Suppressor macrophage (primary cell): ENCODE measurements around the gene ADGRG3.
A peak's percentile ranks its signal among the peaks of the same experiment; 100 is the strongest.

Experiments used
- DNase-seq, 4 experiments: peaks; one replicate each; pipeline ENCODE4 v3.0.0-alpha.2; 2020 to 2022

ADGRG3 gene

DNA sequence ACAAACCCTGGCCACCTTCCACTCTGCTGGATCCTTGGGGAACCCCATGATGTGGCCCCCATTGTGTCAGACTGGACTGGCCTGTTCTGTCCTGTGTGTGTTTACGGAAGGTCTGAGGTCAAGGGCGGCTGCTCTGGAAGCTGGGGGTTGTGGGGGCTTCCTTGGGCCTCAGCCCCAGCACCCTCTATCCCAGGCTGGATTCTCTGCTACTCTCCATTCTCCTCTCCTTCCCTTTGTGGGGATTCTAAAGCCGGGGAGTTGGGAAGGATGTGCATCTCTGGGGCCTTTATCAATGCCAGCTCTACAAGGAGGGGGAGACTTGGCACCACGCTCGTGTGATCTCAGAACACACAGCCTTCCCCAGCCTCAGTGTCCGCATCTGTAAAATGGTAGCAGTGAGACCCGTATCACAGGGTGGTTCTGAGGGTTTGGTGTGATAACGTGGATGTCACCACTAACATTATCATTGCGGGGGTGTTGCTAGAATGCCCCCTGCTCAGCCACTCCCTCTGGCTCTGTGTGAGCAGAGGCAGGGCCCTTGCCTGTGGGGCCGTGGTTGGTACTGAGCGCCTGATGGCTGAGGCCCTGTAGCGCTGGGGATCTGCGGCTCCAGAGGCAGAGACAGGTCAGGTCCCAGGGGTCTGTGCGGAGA is 21.6 kb upstream of the ADGRG3 start:
- DNase-seq: no peak

DNA sequence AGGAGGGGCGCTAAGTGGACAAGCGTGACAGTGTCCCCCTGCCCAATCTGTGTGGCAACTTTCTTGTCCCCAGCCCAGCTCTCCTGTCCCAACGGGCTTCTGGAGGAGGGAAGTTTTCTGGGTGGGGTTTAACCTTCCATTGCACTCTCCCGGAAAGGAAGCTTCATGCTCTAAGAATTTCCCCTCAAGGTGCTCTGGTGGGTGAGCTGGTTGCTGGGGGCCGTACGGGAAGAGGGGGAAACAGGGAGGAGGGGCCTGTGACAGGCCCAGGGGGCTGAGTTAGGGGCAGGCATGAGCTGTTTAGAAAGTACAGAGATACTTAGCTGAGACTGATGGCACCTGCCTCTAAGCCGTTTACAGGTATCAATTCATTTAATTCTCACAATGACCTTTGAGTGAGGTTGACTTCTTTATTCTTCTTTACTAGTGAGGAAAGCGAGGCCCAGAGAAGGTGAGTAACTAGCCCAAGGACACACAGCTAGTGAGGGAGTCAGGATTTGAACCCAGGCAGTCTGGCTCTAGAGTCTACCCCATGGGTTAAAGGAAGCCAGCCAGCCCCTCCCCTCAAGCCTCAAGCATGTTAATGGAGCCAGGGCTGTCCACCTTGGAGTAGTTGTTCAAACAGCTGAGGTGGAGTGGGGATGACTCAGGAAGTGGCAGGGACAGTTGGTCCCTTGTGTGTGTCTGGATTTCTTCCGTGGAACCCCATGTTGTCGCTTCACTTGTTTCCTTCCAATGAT is 20.8 kb upstream of the ADGRG3 start:
- no peak for DNase-seq

DNA sequence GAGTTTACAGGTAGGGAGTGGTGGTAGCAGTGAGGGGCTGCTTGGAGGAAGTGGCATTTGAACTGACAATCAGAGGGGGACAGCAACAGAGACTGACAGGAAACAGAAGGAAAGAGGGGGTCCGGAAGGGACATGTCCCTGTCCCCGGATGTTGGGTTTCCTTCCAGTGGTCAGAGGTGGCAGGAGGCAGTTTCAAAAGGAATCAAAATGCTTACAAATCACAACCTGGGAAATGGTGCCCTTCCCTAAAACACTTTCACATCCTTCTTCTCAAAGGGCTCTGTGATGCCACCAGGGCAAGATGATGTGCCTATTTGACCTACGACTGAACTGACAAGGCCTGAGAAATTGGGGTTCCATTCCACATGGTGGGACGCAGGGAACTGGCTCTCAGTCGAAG is 20.0 kb upstream of the ADGRG3 start:
- peak; percentile 44 to 76 (median 60) for DNase-seq

DNA sequence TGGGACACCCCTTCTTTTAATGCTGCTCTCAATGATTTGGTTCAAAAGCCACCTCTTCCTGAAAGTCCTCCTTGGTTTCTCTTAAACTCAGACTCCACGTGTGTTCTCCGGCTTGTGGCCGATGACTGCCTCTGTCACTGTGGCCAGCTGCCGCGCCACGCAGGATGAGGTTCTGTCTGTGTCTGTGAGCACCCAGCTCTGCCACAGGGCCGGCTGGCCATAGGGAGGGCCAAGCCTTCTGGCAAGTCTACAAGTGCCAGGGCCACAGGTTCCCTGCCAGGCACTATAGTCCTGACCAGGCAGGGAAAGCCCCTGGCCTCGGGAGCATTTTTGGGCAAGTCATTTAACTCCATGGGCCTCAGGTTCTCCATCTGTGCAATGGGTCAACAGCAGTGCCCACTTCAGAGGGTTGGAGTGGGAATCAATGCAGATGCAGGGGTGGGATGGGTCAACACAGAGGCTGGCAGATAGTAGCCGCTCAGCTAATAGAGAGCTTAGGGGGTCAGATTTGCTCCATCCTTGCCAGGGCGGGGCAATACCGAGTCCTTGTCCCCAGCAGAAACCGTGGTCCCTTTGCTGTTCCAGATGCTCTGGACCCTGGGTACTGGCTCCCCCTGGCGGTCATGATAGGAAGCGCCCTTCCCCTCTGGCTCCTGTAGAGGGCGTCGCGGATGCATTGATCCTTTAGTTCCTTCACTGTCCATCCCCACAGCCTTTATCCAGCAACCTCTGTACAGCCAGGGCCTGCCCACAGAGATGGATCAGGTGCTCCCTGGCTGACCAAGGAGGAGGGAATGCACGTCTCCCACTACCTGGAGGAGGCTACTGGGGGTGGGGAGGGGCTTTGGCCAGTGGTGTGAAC is 19.3 kb upstream of the ADGRG3 start:
- DNase-seq: peak; percentile 84 to 94 (median 87)

DNA sequence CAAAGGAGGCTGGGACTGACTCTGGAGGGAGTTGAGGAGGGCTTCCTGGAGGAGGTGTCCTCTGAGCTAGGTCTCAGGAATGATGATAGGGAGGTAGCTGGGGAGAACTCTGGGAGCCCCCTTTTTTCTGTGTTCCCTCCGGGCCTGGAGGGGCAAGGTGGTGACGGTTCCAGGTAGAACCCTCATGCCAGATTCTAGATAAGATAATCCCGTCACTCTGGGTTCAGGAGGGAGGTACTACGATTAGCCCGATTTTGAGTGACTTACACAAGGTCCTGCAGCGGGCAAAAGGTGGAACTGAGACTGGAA is 18.7 kb upstream of the ADGRG3 start:
- DNase-seq: no peak

DNA sequence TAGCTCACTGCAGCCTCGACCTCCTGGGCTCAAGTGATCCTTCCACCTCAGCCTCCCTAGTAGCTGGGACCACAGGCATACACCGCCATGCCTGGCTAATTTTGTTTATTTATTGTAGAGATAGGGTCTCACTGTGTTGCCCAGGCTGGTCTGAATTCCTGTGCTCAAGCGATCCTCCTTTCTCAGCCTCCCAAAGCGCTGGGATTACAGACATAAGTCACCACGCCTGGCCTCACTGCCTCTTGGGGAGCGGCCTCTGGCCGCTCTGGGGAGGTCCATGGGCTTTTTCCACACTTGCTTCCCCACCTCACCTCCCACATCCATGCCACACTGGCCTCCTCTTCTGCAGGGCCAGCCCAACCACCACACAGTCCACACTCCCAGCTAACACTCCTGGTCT is 18.3 kb upstream of the ADGRG3 start:
- DNase-seq: no peak

DNA sequence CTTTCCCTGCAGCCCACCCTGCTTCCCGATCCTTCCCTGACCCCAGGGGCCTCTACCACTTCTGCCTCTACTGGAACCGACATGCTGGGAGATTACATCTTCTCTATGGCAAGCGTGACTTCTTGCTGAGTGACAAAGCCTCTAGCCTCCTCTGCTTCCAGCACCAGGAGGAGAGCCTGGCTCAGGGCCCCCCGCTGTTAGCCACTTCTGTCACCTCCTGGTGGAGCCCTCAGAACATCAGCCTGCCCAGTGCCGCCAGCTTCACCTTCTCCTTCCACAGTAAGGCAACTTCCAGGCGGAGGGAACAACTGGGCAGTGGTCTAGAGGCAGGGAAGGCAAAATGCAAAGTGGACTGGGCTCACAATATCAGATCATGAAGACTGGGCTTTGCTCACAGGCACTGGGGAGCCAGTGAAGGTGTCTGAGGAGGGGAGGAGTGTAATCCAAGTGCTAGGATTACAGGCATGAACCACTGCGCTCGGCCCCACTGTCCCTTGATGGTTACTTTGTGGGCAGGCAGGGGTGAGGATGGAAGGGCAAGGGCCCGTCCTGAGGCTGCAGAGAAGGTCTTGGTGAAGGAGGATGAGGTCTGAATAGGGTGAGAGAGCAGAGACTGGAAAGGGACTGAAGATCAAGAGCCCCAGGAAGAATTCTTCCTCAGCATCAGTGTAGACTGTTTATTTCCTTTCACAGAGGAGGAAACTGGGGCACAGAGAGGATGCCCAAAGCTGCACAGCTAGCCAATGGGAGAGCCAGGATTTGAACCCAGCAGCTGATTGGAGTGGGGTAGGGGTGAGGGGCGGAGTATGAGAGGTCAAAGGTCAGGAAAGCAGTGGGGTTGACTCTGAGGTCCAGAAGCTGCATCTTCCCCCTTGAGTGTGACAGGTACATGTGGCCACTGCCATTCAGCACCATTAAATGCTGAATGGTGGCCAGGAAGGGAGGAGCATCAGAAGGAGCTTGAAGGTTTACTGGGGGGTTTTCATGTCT is 16.5 kb upstream of the ADGRG3 start:
- DNase-seq: no peak

DNA sequence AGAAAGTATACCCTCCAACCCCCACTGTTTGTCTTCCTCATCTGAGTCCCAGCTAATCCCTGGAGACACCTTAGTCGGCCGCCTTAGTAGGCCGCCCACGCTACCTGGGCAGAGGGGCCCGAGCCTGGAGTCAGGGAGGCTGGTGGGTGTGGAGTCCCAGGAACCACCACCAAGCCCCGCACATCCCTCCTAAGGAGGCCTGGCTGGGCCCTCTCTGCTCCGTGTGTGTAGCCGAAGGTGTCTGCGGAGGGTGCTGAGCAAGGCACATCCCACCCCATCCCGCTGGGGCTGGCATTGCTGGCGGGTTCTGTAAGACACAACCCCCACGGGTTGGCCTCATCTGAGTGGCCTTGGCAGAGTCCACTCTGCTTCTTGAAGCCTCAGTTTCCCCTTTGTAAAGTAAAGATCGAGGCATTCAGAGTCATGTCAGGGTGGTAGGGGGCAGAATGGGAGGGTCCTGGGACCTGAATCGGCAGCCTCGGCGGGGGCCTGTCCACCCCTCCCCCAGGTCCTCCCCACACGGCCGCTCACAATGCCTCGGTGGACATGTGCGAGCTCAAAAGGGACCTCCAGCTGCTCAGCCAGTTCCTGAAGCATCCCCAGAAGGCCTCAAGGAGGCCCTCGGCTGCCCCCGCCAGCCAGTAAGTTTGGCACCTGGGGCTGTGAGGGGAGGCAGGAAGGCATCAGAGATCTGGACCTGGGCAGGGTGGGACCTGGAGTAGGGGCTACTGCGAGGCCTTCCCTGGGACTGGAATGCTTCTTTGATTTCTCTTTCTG is 15.2 kb upstream of the ADGRG3 start:
- no peak for DNase-seq

DNA sequence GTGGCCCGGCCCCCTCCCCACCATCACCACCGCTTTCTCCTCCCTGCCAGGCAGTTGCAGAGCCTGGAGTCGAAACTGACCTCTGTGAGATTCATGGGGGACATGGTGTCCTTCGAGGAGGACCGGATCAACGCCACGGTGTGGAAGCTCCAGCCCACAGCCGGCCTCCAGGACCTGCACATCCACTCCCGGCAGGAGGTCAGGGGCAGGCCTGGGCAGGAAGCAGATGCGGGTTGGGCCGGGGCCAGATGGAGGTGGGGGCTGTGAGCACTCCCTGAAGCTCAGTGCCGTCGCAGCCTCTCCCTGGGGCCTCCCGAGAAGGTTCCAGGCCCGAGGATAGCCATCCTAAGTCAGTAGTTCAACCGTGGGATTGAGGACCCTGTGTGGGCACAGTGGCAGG is 14.2 kb upstream of the ADGRG3 start:
- DNase-seq: no peak

DNA sequence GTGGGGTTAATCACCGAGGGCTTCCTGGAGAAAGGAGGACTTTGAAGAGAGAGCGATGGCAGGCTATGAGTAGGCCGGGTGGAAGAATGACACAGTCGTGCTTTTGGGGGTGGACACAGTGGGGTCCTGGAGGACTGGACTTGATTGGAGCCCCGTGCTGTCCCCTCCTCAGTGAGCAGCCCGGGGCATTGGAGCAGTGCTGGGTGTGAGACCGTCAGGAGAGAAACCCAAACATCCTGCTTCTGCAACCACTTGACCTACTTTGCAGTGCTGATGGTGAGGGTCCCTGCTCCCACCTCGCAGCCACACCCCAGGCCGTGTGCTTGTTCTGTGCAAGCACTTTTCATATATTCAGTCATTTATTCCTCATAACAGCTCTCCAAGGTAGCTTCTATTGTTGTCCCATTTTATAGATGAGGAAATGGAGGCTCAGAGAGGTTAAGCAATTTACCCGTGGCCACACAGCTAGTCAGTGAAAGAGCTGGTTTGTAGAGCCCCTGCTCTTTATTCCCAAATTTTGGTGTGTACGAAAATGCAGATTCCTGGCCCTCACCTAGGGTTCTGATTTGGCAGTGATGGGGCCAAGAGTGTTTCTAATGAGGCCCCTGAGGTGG is 11.7 kb upstream of the ADGRG3 start:
- DNase-seq: no peak

DNA sequence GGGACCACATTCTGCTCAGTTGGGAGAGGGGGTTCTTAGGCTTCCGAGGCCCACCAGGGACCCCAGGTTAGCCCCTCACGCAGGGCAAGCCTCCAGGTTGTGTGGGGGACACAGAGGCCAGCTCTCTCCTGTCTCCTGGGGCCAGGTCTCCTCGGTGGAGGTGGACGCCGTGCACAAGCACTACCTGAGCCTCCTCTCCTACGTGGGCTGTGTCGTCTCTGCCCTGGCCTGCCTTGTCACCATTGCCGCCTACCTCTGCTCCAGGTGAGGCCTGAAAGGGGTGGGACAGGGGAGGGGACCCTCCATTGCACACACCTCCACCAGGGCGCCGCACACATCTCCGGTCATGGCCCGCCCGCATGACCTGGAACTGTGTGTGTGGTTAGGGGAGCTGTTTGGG is 10.9 kb upstream of the ADGRG3 start:
- no peak for DNase-seq

DNA sequence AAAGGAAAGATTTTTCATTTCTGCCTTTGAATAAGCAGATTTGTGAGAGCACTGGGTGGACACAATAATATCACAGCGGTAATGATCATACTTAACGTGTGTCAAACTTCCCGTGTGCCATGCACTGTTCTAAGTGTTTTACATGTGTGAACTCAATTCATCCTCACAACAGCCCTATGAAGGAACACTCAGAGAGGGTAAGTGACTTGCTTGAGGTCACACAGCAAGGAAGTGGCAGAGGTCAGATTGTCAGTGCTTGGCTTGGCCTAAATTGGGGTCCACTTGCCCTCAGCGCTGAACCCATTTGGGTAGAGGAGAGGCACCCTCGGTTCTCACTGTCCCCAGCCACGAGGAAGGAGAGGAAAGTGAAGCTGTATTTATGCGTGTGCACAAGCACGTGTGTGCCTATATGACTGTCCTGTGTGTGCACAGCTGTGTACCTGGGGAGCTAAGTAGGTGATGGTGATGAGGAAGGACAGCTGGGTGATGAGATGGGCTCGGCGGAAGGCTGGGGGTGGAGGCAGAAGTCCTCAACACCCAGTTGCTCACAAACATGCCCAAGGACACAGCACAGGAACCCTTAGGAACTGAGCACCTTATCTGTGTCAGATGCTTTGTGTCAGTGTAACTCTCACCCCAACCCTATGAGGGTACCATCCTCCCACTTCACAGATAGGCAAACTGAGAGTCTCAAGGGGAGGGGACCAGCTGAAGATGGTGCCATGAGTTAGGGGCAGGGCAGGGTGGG is 9.8 kb upstream of the ADGRG3 start:
- no peak for DNase-seq

DNA sequence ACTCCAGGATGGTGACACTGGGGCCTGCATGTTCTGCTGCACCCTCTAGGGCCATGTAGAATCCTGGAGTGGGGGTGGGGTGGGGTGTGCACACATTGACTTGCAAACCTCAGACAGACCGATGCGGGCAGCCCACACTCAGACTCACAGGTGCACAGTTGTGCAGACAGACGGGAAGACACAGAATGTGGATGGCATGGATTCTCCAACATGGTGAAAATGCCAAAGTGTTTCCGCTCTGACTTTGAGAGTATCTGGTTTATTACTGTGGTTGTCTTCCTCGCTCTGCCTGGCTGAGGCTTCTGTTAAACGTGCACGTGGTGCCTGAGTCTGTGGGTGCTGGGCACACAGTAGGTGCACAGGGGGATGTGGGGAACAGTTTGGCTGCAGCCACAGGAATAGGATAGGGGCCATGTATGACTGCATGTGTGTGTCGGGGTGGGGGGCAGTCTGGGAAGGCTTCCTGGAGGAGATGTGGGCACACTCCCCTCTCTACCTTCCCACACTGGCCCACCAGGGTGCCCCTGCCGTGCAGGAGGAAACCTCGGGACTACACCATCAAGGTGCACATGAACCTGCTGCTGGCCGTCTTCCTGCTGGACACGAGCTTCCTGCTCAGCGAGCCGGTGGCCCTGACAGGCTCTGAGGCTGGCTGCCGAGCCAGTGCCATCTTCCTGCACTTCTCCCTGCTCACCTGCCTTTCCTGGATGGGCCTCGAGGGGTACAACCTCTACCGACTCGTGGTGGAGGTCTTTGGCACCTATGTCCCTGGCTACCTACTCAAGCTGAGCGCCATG is 9.0 kb upstream of the ADGRG3 start:
- DNase-seq: no peak

DNA sequence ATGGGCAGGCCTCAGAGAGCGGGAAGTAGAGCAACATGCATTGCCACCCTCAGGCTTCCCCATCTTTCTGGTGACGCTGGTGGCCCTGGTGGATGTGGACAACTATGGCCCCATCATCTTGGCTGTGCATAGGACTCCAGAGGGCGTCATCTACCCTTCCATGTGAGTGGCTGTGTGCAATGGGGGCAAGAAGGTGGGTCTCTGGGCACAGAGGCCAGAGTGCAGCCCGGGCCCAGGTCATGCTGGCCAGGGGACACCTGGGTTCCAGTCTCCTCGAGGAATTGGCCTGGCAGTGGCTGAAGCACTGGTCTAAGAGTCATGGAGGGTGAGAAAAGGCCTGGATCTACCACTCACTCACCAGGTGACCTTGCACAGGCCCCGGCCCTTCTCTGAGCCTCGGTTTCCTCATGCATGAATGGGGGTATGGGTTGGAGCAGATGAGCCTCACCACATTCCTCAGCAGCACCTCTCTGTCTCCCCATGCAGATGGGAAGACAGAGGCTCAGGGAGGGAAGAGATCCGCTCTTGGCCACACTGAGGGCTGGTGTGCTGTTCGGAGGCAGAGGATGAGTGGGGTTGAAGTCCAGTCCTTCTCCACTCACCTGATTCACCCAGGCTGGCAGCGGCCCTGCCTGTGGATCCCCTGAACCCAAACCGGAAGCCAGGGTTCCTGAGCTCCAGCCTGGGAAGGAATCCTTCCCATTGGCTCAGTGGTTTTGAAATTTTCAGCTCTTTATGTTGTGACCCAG is 7.2 kb upstream of the ADGRG3 start:
- DNase-seq: no peak

DNA sequence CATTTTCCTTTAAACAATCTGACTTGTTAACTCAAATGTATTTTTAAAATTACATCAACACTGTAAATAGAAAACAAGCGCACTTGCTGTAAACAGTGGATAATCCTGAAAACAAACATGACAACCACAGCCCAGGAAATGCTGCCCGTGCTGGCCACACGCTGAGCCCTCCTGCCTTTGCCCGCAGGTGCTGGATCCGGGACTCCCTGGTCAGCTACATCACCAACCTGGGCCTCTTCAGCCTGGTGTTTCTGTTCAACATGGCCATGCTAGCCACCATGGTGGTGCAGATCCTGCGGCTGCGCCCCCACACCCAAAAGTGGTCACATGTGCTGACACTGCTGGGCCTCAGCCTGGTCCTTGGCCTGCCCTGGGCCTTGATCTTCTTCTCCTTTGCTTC is 6.6 kb upstream of the ADGRG3 start:
- DNase-seq: no peak

DNA sequence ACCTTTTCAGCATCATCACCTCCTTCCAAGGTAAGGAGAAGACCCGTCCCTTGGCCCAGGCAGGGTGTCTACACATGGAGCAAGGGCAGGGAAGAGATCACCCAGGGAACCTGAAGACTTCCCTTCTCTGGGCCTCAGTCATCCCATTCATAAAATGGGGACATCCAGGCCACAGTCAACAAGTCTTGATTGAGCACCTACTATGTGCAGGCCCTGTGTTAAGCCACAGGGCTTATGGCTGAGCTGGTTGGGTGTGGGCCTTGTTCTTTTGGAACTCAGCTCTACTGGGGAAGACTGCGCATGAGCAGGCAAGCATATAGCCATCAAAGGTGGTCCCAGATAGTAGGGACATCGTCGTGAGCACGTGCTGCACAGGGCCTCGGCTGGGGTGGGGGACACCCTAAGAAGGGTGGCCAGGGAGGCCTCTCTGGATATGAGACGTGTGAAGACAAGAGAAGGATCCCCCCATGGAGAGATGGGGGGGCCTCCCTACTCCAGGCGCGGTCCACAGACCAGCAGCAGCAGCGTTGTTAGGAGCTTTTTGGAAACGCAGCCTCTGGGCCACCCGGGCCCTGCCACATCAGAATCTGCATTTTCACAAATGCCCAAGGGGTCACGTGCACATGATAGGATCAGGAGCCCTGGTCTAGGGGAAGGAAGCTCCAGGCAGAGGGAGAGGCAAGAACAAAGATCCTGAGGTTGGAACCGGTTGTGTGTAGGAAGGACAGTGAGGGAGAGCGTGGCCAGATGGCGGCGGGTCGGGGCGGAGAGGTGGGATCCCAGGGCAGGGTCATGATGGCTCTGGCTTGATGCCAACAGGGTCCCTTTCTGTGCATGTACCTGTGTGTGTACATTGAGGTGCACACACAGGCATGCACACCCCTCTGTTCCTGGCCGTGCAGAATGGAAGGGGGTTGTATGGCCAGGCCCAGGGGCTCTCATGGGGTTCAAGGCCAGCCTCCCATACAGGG is 5.9 kb upstream of the ADGRG3 start:
- no peak for DNase-seq

DNA sequence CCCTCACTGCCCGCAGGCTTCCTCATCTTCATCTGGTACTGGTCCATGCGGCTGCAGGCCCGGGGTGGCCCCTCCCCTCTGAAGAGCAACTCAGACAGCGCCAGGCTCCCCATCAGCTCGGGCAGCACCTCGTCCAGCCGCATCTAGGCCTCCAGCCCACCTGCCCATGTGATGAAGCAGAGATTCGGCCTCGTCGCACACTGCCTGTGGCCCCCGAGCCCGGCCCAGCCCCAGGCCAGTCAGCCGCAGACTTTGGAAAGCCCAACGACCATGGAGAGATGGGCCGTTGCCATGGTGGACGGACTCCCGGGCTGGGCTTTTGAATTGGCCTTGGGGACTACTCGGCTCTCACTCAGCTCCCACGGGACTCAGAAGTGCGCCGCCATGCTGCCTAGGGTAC is 4.7 kb upstream of the ADGRG3 start:
- no peak for DNase-seq
